GM23338 (cell line): ENCODE data around the gene EXOC4. TPM values are rescaled to one million over a fixed set of nuclear protein-coding genes. Genes with fewer than 3 reads are reported as not detected.

Experiments
- ATAC-seq: fragments of 200-7000 bp; cut with Tn5 transposase; 3 replicates; pipeline ENCODE4 v1.9.1; 2020
- DNase-seq: peaks from one replicate; pipeline ENCODE4 v3.0.0-alpha.2; 2015; ENCODE audit warnings: low spot score
- H2AFZ ChIP-seq: fragments of 200-600 bp; sonication (generic); 2 replicates; pipeline ENCODE4 v1.8.0; 2016; ENCODE audit warnings: antibody characterized with exemption, mild to moderate bottlenecking, moderate library complexity
- H3F3A ChIP-seq: fragments of 200-600 bp; sonication (generic); replicated peaks from 2 replicates; pipeline ENCODE4 v1.8.0; 2017; ENCODE audit warnings: antibody characterized with exemption, mixed run types, low read depth
- H3K27ac ChIP-seq: fragments of 200-600 bp; sonication (generic); 2 replicates; pipeline ENCODE4 v1.6.1; 2016; ENCODE audit warnings: low read depth
- H3K27me3 ChIP-seq: fragments of 200-600 bp; sonication (generic); 2 replicates; pipeline ENCODE4 v1.8.0; 2016; ENCODE audit warnings: mild to moderate bottlenecking, mixed run types, moderate library complexity; ENCODE audit not compliant: insufficient read depth
- H3K36me3 ChIP-seq: fragments of 200-600 bp; sonication (generic); 2 replicates; pipeline ENCODE4 v1.8.0; 2016; ENCODE audit warnings: mild to moderate bottlenecking; ENCODE audit not compliant: insufficient read depth
- H3K4me1 ChIP-seq: fragments of 200-600 bp; sonication (generic); 2 replicates; pipeline ENCODE4 v1.8.0; 2016; ENCODE audit warnings: mild to moderate bottlenecking, moderate library complexity; ENCODE audit not compliant: insufficient read depth
- H3K4me2 ChIP-seq: fragments of 200-600 bp; sonication (generic); 2 replicates; pipeline ENCODE4 v1.7.1; 2017; ENCODE audit warnings: mixed run types
- H3K4me3 ChIP-seq: fragments of 200-600 bp; sonication (generic); 2 replicates; pipeline ENCODE4 v1.6.1; 2016; ENCODE audit warnings: mixed run types
- H3K79me2 ChIP-seq: fragments of 200-600 bp; sonication (generic); replicated peaks from 2 replicates; pipeline ENCODE4 v1.8.0; 2017; ENCODE audit warnings: mild to moderate bottlenecking; ENCODE audit not compliant: insufficient read depth
- H3K9me2 ChIP-seq: fragments of 200-600 bp; sonication (generic); 2 replicates; pipeline ENCODE4 v1.8.0; 2017; ENCODE audit not compliant: insufficient read depth
- H4K20me1 ChIP-seq: fragments of 200-600 bp; sonication (generic); replicated peaks from 2 replicates; pipeline ENCODE4 v1.8.0; 2017; ENCODE audit warnings: mild to moderate bottlenecking; ENCODE audit not compliant: insufficient read depth
- H3K27ac Mint-ChIP-seq: 2 replicates; pipeline ENCODE4 v1.8.0; 2020; ENCODE audit warnings: inconsistent platforms, mild to moderate bottlenecking, moderate library complexity, mixed read lengths
- H3K27me3 Mint-ChIP-seq: 3 replicates; pipeline ENCODE4 v1.8.0; 2022; ENCODE audit warnings: low read depth, mild to moderate bottlenecking, moderate library complexity, mixed read lengths, inconsistent platforms; ENCODE audit not compliant: insufficient read depth, poor library complexity
- H3K36me3 Mint-ChIP-seq: 3 replicates; pipeline ENCODE4 v1.8.0; 2021; ENCODE audit warnings: low read depth, mild to moderate bottlenecking, inconsistent platforms, moderate library complexity, mixed read lengths
- H3K4me1 Mint-ChIP-seq: 3 replicates; pipeline ENCODE4 v1.8.0; 2020; ENCODE audit warnings: mild to moderate bottlenecking, inconsistent platforms, mixed read lengths
- H3K4me3 Mint-ChIP-seq: 3 replicates; pipeline ENCODE4 v1.8.0; 2021; ENCODE audit warnings: moderate library complexity, mild to moderate bottlenecking, inconsistent platforms, mixed read lengths
- H3K9me3 Mint-ChIP-seq: 3 replicates; pipeline ENCODE4 v1.8.0; 2020; ENCODE audit warnings: moderate library complexity, mild to moderate bottlenecking, inconsistent platforms, mixed read lengths
- CREB1 ChIP-seq: fragments of 250-450 bp; sonication (Bioruptor Pico); IDR thresholded peaks from 2 replicates; pipeline ENCODE4 v1.5.0; 2020; ENCODE audit warnings: low read depth, mild to moderate bottlenecking, moderate library complexity
- EZH2 ChIP-seq: fragments of 200-600 bp; sonication (generic); IDR thresholded peaks from one replicate; pipeline ENCODE4 v1.8.0; 2017; ENCODE audit warnings: antibody characterized with exemption, mild to moderate bottlenecking, low read depth; ENCODE audit not compliant: unreplicated experiment
- EZH2phosphoT487 ChIP-seq: fragments of 200-600 bp; sonication (generic); IDR thresholded peaks from one replicate; pipeline ENCODE4 v1.8.1; 2018; ENCODE audit warnings: antibody characterized with exemption; ENCODE audit not compliant: unreplicated experiment
- JUNB ChIP-seq: IDR thresholded peaks from one replicate; pipeline ENCODE4 v1.6.1; 2016; ENCODE audit warnings: antibody characterized with exemption; ENCODE audit not compliant: unreplicated experiment
- NANOG ChIP-seq: IDR thresholded peaks from 2 replicates; pipeline ENCODE4 v1.6.1; 2016; ENCODE audit warnings: antibody characterized with exemption, borderline replicate concordance
- POLR2AphosphoS5 ChIP-seq: IDR thresholded peaks from 2 replicates; pipeline ENCODE4 v1.6.1; 2016; ENCODE audit warnings: antibody characterized with exemption, low read depth
- STAT1 ChIP-seq: IDR thresholded peaks from one replicate; pipeline ENCODE4 v1.6.1; 2016; ENCODE audit warnings: antibody characterized with exemption; ENCODE audit not compliant: unreplicated experiment
- ZNF114 ChIP-seq: fragments of 250-450 bp; sonication (Bioruptor Pico); IDR thresholded peaks from 2 replicates; pipeline ENCODE4 v1.5.0; 2020; ENCODE audit warnings: mild to moderate bottlenecking, moderate library complexity
- ZNF331 ChIP-seq: fragments of 250-450 bp; sonication (Bioruptor Pico); IDR thresholded peaks from 2 replicates; pipeline ENCODE4 v1.5.0; 2020; ENCODE audit warnings: low read depth, mild to moderate bottlenecking, moderate library complexity
- polyA plus RNA-seq: library from polyadenylated mRNA; unstranded; fragments of >200 nt; fragmentation: Nextera tagmentation; extraction: Ambion mirVana; gene quantifications from 2 replicates; pipeline ENCODE4 v1.2.1, GENCODE V29; 2016
- total RNA-seq: library from RNA; depleted of rRNA; stranded (reverse); fragments of >200 nt; shearing (Covaris generic); gene quantifications from 2 replicates; pipeline ENCODE4 v1.2.3, GENCODE V29; 2014
- TF ChIP-seq, protein P1 (sequence below): IDR thresholded peaks from 2 replicates; pipeline ENCODE4 v1.6.1; 2016; ENCODE audit warnings: antibody characterized with exemption
- TF ChIP-seq, protein P2 (sequence below), 2 experiments: fragments of 200-600 bp in 1 of 2; sonication (generic) in 1 of 2; conservative IDR thresholded peaks; 2 replicates each; pipeline versions ENCODE4 v1.5.1 to v1.6.1; 2016 to 2017; ENCODE audit warnings: antibody characterized with exemption in 2 of 2, low read depth in 2 of 2, mild to moderate bottlenecking in 2 of 2, moderate library complexity in 1 of 2
- TF ChIP-seq, protein P3 (sequence below): IDR thresholded peaks from one replicate; pipeline ENCODE4 v1.6.1; 2018; ENCODE audit warnings: antibody characterized with exemption; ENCODE audit not compliant: unreplicated experiment

The EXOC4 gene
- total and polyA plus RNA-seq, 2 experiments from 2014 or later: 37.5 to 52.7 TPM

DNA sequence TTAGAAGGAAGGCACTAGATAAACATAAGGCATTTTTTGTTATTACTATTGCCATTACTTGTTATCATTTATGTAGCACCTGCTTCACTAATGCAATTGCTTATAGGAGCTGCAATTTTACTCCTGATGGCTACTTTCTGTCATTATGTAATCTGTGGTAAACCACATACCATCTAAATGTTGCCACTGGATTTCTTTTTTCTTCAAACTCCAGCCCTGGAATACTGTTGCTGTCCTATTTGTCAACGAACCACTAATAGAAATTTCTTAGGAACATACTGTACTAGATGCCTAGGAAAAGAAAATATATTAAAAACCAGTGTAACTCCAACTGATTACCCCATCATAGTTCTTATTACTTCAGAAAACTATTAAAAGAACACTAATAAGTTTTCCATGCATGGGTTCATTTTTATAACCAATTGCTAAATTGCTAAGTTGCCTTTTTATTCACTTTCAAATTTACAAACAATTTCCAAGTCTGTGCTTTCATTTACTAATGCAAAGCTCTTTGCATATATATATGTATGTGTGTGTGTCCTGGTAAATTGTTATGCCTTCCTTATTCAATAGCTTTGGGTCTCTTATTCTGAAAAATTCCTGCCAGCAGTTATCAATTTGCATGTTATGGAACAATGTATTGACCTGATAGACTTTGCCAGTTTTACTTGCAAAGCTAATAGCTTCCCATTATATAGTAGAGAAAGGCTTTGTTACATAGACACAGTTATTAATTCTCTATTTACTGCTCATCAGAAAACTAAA lies 287.4 kb downstream of the EXOC4 start (continued):
- TF ChIP-seq CREB1: no peak
- no peak for TF ChIP-seq POLR2AphosphoS5
- no peak for TF ChIP-seq STAT1
- no peak for TF ChIP-seq EZH2phosphoT487
- TF ChIP-seq, protein P1, sequence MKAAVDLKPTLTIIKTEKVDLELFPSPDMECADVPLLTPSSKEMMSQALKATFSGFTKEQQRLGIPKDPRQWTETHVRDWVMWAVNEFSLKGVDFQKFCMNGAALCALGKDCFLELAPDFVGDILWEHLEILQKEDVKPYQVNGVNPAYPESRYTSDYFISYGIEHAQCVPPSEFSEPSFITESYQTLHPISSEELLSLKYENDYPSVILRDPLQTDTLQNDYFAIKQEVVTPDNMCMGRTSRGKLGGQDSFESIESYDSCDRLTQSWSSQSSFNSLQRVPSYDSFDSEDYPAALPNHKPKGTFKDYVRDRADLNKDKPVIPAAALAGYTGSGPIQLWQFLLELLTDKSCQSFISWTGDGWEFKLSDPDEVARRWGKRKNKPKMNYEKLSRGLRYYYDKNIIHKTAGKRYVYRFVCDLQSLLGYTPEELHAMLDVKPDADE: no peak
- TF ChIP-seq, protein P2, sequence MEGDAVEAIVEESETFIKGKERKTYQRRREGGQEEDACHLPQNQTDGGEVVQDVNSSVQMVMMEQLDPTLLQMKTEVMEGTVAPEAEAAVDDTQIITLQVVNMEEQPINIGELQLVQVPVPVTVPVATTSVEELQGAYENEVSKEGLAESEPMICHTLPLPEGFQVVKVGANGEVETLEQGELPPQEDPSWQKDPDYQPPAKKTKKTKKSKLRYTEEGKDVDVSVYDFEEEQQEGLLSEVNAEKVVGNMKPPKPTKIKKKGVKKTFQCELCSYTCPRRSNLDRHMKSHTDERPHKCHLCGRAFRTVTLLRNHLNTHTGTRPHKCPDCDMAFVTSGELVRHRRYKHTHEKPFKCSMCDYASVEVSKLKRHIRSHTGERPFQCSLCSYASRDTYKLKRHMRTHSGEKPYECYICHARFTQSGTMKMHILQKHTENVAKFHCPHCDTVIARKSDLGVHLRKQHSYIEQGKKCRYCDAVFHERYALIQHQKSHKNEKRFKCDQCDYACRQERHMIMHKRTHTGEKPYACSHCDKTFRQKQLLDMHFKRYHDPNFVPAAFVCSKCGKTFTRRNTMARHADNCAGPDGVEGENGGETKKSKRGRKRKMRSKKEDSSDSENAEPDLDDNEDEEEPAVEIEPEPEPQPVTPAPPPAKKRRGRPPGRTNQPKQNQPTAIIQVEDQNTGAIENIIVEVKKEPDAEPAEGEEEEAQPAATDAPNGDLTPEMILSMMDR (conservative IDR thresholded peaks at IDR 0.05; ENCODE audit: low read depth in 2 of 2): no peak

DNA sequence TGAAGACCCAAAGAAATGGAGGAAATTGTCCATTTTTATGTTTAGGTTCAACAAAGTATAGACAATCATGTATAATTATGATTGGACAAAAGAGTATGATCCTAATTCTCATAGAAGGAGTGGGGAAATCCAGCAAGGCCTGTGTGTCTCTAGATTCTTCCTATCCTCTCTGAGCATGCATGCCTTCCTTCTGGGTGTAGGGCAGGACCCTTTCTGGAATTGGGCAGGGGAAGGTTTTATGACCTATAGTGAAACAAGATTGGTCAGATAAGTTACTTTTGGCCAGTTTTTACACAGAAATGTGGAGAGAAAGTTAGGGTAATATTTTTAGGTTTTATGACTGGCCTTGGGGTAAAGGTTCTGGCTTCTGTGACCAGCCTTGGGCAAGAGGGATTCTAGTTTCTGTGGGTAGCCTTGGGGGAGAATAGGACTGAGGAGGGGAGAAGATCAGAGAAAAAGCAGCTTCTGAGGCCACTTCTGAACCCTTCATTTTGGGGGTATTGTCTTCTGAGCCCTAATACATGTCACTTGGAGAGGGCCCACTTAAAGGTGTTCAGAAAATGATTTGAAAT lies 289.4 kb downstream of the EXOC4 start:
- Mint-ChIP-seq H3K9me3 (no peaks in the 10 kb centered on the region), H3K4me3 (no peak overlapping the region), H3K36me3 (no peaks in the 10 kb centered on the region), H3K27me3 (no peaks in the 10 kb centered on the region), H3K4me1 (peaks cover 37% of the 10 kb centered on the region), H3K27ac (peak overlapping the region; percentile 81)
- Histone ChIP-seq H3K27ac (no peak overlapping the region), H2AFZ (no peak overlapping the region), H3K36me3 (no peaks in the 10 kb centered on the region), H3K4me2 (no peak overlapping the region), H3K79me2 (no peaks in the 10 kb centered on the region), H3K9me2 (no peaks in the 10 kb centered on the region), H3K27me3 (no peaks in the 10 kb centered on the region), H3F3A (no peaks in the 10 kb centered on the region), H4K20me1 (no peaks in the 10 kb centered on the region), H3K4me1 (peaks cover 32% of the 10 kb centered on the region), H3K4me3 (no peak overlapping the region)
- ATAC-seq (no peak), DNase-seq (no peak)
- TF ChIP-seq, protein P3, sequence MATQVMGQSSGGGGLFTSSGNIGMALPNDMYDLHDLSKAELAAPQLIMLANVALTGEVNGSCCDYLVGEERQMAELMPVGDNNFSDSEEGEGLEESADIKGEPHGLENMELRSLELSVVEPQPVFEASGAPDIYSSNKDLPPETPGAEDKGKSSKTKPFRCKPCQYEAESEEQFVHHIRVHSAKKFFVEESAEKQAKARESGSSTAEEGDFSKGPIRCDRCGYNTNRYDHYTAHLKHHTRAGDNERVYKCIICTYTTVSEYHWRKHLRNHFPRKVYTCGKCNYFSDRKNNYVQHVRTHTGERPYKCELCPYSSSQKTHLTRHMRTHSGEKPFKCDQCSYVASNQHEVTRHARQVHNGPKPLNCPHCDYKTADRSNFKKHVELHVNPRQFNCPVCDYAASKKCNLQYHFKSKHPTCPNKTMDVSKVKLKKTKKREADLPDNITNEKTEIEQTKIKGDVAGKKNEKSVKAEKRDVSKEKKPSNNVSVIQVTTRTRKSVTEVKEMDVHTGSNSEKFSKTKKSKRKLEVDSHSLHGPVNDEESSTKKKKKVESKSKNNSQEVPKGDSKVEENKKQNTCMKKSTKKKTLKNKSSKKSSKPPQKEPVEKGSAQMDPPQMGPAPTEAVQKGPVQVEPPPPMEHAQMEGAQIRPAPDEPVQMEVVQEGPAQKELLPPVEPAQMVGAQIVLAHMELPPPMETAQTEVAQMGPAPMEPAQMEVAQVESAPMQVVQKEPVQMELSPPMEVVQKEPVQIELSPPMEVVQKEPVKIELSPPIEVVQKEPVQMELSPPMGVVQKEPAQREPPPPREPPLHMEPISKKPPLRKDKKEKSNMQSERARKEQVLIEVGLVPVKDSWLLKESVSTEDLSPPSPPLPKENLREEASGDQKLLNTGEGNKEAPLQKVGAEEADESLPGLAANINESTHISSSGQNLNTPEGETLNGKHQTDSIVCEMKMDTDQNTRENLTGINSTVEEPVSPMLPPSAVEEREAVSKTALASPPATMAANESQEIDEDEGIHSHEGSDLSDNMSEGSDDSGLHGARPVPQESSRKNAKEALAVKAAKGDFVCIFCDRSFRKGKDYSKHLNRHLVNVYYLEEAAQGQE: no peak
- no peak for TF ChIP-seq ZNF331 (CRISPR knock-in tag)
- TF ChIP-seq, protein P1: no peak
- TF ChIP-seq, protein P2 (conservative IDR thresholded peaks at IDR 0.05; ENCODE audit: low read depth in 2 of 2): no peak
- no peak for TF ChIP-seq EZH2phosphoT487
- TF ChIP-seq EZH2: no peak
- no peak for TF ChIP-seq NANOG
- TF ChIP-seq ZNF114 (CRISPR knock-in tag): no peak
- TF ChIP-seq CREB1: no peak
- no peak for TF ChIP-seq POLR2AphosphoS5
- no peak for TF ChIP-seq JUNB
- no peak for TF ChIP-seq STAT1
